HG03175 (cell line): ENCODE results near the gene RGPD4.
"Not testable (repeated sequence)": the region's sequence is repeated elsewhere in the genome, so short reads cannot be mapped to it uniquely, and the experiment has no call there.

Experiments
- ATAC-seq: cut with Tn5 transposase; IDR thresholded peaks from one replicate; pipeline ENCODE4 v1.9.1; 2021; ENCODE audit warnings: mild to moderate bottlenecking, moderate library complexity; ENCODE audit not compliant: unreplicated experiment

The RGPD4 gene

GRCh38 chr2:107826749-107827148, at the start of gene RGPD4:
Gene RGPD4, plus strand, starts transcription at chr2:107826892. Its CDS starts 122 bp downstream, at chr2:107827014.
- ATAC-seq: not testable (repeated sequence)

GRCh38 chr2:107777974-107778373, 48.7 kb upstream of the RGPD4 start:
- no peak for ATAC-seq

GRCh38 chr2:107785756-107786155, 40.9 kb upstream of the RGPD4 start:
- no peak for ATAC-seq

GRCh38 chr2:107790837-107791236, 35.9 kb upstream of the RGPD4 start:
- no peak for ATAC-seq

- no peak for ATAC-seq
These were observed 25.2 kb upstream of the RGPD4 start for GRCh38 chr2:107801498-107801897.

- no peak for ATAC-seq
These were observed 21.8 kb upstream of the RGPD4 start for GRCh38 chr2:107804608-107805498.

GRCh38 chr2:107806901-107807300, 19.8 kb upstream of the RGPD4 start:
- ATAC-seq: no peak

- no peak for ATAC-seq
These were observed 18.7 kb upstream of the RGPD4 start for GRCh38 chr2:107807988-107808387.

- no peak for ATAC-seq
These were observed 17.7 kb upstream of the RGPD4 start for GRCh38 chr2:107808959-107809358.

- ATAC-seq: no peak
These were observed 16.9 kb upstream of the RGPD4 start for GRCh38 chr2:107809835-107810234.

- no peak for ATAC-seq
These were observed 16.0 kb upstream of the RGPD4 start for GRCh38 chr2:107810734-107811133.

- ATAC-seq: no peak
These were observed 15.3 kb upstream of the RGPD4 start for GRCh38 chr2:107811411-107811810.

GRCh38 chr2:107812006-107812405, 14.7 kb upstream of the RGPD4 start:
- no peak for ATAC-seq

- ATAC-seq: no peak
These were observed 9.3 kb upstream of the RGPD4 start for GRCh38 chr2:107817378-107817777.

- ATAC-seq: no peak
These were observed 4.4 kb upstream of the RGPD4 start for GRCh38 chr2:107822302-107822701.

- ATAC-seq: no peak
These were observed 2.1 kb upstream of the RGPD4 start for GRCh38 chr2:107824451-107825205.

GRCh38 chr2:107825206-107825563, 1.5 kb upstream of the RGPD4 start:
- no peak for ATAC-seq

GRCh38 chr2:107829514-107829913, 2.8 kb downstream of the RGPD4 start:
- ATAC-seq: not testable (repeated sequence)

GRCh38 chr2:107833152-107833551, 6.5 kb downstream of the RGPD4 start:
- not testable (repeated sequence) for ATAC-seq

GRCh38 chr2:107833618-107834017, 6.9 kb downstream of the RGPD4 start:
- not testable (repeated sequence) for ATAC-seq

GRCh38 chr2:107916121-107916520, 89.4 kb downstream of the RGPD4 start:
- not testable (repeated sequence) for ATAC-seq
